Breast epithelium (tissue), 3 donors: Measurements from ENCODE around the gene CALHM6.

Experiments
- CTCF ChIP-seq, 3 donors: fragments of 450-650 bp; IDR thresholded peaks; one replicate each; pipeline ENCODE4 v1.5.1; 2016 to 2017; ENCODE audit warnings: antibody characterized with exemption in 3 of 3, mild to moderate bottlenecking in 3 of 3, moderate library complexity in 3 of 3
- POLR2A ChIP-seq: fragments of 450-650 bp; IDR thresholded peaks from one replicate; pipeline ENCODE4 v1.6.1; 2016; ENCODE audit warnings: antibody characterized with exemption, mild to moderate bottlenecking, moderate library complexity

GRCh38 chr6:116467514-116467913 lies 6.3 kb downstream of the CALHM6 start:
- TF ChIP-seq POLR2A, result no peak
- no peak for TF ChIP-seq CTCF (IDR thresholded peaks at IDR 0.05)
